ENCODE measurements around the gene ITPRIPL1.

DNA sequence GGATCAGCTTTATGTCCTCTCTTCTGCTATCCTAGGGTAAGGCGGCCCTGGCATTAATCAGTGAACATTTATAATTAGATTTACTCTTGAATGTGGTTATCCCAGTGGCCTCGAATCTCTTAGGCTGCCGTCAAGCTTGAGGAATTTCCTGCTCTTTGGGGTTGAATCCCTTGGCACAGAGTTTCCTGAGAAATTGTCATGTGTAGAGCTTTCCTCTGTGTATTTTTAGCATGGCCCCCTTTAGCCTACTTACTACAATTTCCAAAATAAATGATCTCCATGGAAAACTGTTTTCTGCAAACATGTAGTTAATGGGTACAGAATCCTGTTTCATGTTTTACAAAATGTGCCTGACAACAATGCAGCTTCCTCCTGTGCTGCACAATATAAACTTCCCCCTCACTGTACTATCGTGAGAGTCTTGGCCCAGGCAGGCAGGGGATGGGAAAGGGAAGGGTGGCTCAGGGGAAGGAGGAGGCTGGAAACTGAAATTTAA, 28.5 kb downstream of the ITPRIPL1 start:
- TF ChIP-seq, protein P1, sequence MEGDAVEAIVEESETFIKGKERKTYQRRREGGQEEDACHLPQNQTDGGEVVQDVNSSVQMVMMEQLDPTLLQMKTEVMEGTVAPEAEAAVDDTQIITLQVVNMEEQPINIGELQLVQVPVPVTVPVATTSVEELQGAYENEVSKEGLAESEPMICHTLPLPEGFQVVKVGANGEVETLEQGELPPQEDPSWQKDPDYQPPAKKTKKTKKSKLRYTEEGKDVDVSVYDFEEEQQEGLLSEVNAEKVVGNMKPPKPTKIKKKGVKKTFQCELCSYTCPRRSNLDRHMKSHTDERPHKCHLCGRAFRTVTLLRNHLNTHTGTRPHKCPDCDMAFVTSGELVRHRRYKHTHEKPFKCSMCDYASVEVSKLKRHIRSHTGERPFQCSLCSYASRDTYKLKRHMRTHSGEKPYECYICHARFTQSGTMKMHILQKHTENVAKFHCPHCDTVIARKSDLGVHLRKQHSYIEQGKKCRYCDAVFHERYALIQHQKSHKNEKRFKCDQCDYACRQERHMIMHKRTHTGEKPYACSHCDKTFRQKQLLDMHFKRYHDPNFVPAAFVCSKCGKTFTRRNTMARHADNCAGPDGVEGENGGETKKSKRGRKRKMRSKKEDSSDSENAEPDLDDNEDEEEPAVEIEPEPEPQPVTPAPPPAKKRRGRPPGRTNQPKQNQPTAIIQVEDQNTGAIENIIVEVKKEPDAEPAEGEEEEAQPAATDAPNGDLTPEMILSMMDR (conservative IDR thresholded peaks at IDR 0.05; ENCODE audit: low read length), result no peak
- TF ChIP-seq EZH2phosphoT487 (IDR thresholded peaks at IDR 0.05; ENCODE audit: borderline replicate concordance, low read depth, low read length), result no peak
